GM21717 (cell line): ENCODE data around the gene NDN.

ENCODE experiments used
- ATAC-seq: cut with Tn5 transposase; IDR thresholded peaks from one replicate; pipeline ENCODE4 v1.9.1; 2021; ENCODE audit warnings: mild to moderate bottlenecking, moderate library complexity; ENCODE audit not compliant: unreplicated experiment

The NDN gene

GRCh38 chr15:23644829-23645228 is 42.3 kb downstream of the NDN start:
- no peak for ATAC-seq

DNA sequence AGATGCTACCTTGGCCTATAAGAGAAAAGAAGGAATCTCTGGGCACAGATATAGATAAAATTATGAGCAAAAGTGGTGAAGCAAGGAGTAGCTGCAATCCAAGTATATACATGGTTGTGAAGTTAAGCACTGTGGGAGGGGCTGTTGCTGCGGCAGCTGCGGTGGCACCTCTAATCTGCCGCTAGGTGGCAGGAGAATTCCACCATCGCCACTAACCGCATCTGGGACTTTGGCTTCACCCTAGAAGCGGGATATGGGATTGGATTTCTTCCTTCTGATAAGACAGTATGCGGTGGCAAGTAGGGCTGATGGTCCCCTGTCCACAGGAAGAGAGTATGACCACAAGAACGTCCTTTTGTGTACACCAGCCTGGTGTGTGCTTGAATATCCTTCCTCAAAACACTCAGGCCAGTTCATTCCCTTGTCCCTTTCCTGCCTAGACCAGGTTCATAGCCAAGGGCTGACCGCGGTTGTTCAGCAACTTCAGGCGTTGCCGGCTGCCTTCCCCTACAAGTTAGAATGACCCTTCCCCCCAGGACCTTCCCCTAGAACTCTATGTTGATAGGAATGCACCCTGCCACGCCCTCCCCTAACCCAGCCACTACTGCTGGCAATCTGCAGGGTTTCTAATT is 44.6 kb downstream of the NDN start:
- ATAC-seq = no peak
